Right ventricle myocardium inferior (tissue), 1 donor: Measurements from ENCODE around the gene MTF2. TPM values are rescaled to one million over a fixed set of nuclear protein-coding genes. Genes with fewer than 3 reads are reported as not detected.
"Not testable (repeated sequence)": the region's sequence is repeated elsewhere in the genome, so short reads cannot be mapped to it uniquely, and the experiment has no call there.

Source experiments
- ATAC-seq: fragments of 200-7000 bp; cut with Tn5 transposase; one replicate; pipeline ENCODE4 v1.9.1; 2020; ENCODE audit warnings: mild to moderate bottlenecking, moderate library complexity
- DNase-seq: peaks from one replicate; pipeline ENCODE4 v3.0.0; 2021; ENCODE audit errors: missing footprints
- intact Hi-C: fragments of 100-400 bp; cut with DNase I; formaldehyde crosslinking; loops from one replicate; pipeline ENCODE4 v1.11.0; 2022
- total RNA-seq: library from RNA; stranded (reverse); fragmentation: NEBNext Ultra II Directional; extraction: Animal tissue kit (Norgen Biotek cat#: 25700); gene quantifications from one replicate; pipeline ENCODE4 v1.2.1, GENCODE V29; 2021
- donor health status: DM: no; HTN: yes; CAD: no; lungs with severe emphysema.

The MTF2 gene
- total RNA-seq, 1 donor from 2014 or later, result 7.1 TPM

- intact Hi-C loops, result no loop called here
- DNase-seq, result no peak
- no peak for ATAC-seq
Measured at GRCh38 chr1:93172778-93173177, 93.7 kb downstream of the MTF2 start.

DNA sequence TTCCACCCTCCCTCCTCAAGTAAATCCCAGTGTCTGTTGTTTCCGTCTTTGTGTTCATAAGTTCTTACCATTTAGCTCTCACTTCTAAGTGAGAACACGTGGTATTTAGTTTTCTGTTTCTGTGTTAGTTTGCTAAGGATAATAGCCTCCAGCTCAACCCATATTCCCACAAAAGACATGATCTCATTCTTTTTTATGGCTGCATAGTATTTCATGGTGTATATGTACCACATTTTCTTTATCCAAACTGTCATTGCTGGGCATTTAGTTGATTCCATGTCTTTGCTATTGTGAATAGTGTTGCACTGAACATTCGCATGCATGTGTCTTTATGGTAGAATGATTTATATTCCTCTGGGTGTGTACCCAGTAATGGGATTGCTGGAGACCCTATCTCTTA lies 95.6 kb downstream of the MTF2 start:
- intact Hi-C loops, ATAC-seq, DNase-seq: not testable (repeated sequence)

DNA sequence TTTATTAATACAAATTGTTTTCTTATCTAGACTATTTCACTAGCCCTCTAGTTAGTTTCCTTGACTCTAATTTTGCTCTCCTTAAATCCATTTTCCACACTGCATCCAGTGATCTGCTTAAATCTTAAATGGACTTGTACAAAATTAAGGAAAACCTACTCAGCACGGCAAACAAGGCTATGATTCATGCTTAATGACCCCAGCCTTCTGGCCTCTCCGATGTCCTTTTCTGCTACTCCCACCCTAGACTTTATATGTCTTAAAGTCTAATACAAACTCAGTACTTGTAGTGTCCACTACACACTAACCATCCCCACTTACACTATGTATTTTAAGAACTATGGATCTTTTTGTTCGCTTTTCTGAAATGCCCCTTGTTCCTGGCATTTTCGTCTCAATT lies 98.9 kb downstream of the MTF2 start:
- no peak for ATAC-seq
- intact Hi-C loops, result no loop called here
- no peak for DNase-seq

- intact Hi-C loops, result no loop called here
- ATAC-seq (no peak), DNase-seq (no peak)
Measured at GRCh38 chr1:93178418-93178817, 99.3 kb downstream of the MTF2 start.

DNA sequence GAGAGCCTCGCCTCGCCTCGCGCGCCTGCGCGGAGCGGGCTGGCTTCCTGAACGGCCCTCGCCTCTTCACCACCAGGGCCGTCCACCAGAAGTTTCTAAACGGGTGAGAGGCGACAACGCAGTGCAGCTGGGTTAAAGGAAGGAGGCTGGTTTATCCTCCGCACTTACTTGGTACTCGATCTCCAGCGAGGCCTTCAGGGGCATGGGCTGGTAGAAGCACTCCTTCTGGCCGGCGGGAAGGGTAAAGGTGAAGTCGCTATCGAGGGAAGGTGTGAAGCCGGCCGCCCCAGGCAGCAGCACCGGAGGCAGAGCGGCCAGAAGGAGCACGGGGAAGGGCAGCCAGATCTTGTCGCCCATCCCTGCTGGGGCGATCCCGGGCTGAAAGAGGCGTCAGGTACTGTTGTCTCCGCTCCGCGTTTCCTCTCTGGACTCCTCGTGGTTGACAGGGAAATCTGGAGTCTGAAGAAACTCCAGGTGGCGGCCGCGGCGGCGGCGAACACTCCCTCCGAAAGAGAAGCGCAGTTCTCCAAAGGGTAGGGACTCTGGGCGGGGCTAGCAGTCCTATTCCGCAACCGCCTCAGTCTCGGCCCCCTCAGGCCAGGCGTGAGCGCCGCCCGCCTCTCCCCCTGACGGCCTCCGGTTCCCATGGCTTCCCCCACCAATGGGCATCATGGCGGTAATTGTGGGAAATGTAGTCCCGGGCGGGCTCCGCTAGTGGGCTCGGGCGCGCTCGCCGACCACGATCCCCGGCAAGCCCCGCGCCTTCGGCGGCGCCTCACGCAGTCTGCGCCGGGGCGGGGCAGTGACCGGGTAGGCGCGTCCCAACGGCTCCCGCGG lies 101.0 kb downstream of the MTF2 start, which contains the start of gene TMED5:
Gene TMED5, minus strand, starts transcription at position 528 of the 837 bp plus-strand sequence. Its CDS starts 171 bp downstream, at position 357.
- ATAC-seq (peak; percentile 99), DNase-seq (peak; percentile 98)
- intact Hi-C loops, result loop anchor here (1.0 kb wide), 1 partner anchor 101 kb away; the partner anchor contains the start of gene MTF2

DNA sequence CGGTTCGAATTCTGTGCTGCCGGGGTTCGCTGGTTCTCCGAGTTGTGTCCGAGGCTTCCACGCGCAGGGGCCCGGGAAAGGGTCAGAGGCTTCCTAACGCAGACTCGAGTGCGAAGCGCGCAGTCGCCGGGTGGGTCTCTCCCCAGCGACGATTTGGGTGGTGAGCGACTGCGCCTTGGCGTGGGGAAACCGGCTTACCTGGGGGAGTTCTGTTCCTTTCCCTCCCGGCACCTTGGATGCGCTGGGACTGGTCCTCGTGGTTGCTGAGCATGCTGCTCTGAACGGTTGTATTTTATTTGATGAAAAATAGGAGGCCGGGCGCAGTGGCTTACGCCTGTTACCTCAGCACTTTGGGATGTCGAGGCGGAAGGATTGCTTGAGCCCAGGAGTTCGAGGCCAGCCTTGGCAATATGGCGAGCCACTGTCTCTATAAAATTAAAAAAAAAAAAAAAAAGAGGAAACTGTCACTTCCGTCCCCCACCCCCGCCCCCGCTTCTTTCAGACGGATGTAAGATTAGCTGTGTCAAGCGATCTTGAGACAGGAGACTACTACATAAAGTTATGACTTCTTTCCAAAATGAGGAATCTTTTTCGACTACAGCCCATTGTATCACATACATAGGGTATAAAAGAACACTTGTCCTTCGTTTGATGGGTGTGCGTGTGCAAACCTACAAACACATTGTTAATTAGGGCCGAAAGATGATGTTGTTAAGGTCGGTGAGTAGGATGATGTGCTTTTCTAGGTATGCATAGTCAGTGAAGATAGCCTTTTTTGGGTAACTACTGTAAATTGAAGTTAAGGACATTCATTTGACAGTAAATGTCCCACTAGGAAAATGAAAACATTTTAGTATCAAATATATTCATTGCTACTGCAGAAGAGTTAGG lies 101.9 kb downstream of the MTF2 start, which contains the start of gene CCDC18:
Gene CCDC18, plus strand, starts transcription at position 2 of the 891 bp plus-strand sequence. CDS start 2,638 bp downstream, outside the sequence.
- intact Hi-C loops, result loop anchor here (1.0 kb wide), 1 partner anchor 102 kb away; the partner anchor contains the start of gene MTF2
- ATAC-seq, result no peak
- DNase-seq, result no peak

GRCh38 chr1:93186667-93187066 lies 107.6 kb downstream of the MTF2 start:
- ATAC-seq (no peak), DNase-seq (no peak)
- intact Hi-C loops, result no loop called here

Other genes with a start within 250 kb of the MTF2 start
- 601 TPM for gene RPL5, start 247.2 kb upstream of the MTF2 start, total RNA-seq
- 6.7 TPM for gene DIPK1A, start 117.8 kb upstream of the MTF2 start, total RNA-seq
- gene TMED5, start 101.1 kb downstream of the MTF2 start, total RNA-seq, result 59.9 TPM
- 3.9 TPM for gene CCDC18, start 101.4 kb downstream of the MTF2 start, total RNA-seq